Measurements from ENCODE around the gene ABCC5.
"Not testable (repeated sequence)": the region's sequence is repeated elsewhere in the genome, so short reads cannot be mapped to it uniquely, and the experiment has no call there.

The ABCC5 gene

DNA sequence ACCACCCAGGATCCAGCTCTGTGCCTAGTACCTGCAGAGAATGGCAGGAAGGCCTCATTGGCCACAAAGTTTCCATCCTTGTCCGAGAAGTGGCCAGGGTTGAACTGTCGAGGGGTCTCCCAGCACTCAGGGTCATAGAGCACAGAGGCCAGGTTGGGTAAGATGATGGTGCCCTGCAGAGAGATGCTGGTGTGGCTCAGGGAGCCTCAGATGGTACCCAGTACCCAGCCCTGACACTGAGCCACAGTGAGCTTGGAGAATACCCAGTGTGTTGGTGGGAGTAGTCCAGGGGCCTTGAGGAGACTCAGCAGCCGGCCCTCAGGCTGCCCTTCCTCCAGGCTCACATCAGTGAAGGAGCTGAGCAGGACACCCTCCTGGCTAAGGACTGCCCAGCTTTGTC, 121.5 kb downstream of the ABCC5 start:
- DNase-seq (ENCODE audit: low read depth in 4 of 4, low spot score in 1 of 4) = no peak

- DNase-seq (ENCODE audit: low read depth in 4 of 4, low spot score in 1 of 4) = no peak
Measured at GRCh38 chr3:183895774-183896173, 121.9 kb downstream of the ABCC5 start.

- no peak for DNase-seq (ENCODE audit: low read depth in 4 of 4, low spot score in 1 of 4)
Measured at GRCh38 chr3:183895296-183895695, 122.4 kb downstream of the ABCC5 start.

GRCh38 chr3:183892610-183893214, 125.0 kb downstream of the ABCC5 start:
- no peak for DNase-seq (ENCODE audit: low read depth in 4 of 4, low spot score in 1 of 4)

- no peak for DNase-seq (ENCODE audit: low read depth in 4 of 4, low spot score in 1 of 4)
Measured at GRCh38 chr3:183885766-183886165, 131.9 kb downstream of the ABCC5 start.

- peak; percentile 95 to 98 (median 96) for DNase-seq (ENCODE audit: low read depth in 4 of 4, low spot score in 1 of 4)
Measured at GRCh38 chr3:183884427-183885296, 133.0 kb downstream of the ABCC5 start, which contains the start of gene PARL. PARL (minus strand) TSS chr3:183884880; CDS start chr3:183884846, 34 bp downstream.

DNA sequence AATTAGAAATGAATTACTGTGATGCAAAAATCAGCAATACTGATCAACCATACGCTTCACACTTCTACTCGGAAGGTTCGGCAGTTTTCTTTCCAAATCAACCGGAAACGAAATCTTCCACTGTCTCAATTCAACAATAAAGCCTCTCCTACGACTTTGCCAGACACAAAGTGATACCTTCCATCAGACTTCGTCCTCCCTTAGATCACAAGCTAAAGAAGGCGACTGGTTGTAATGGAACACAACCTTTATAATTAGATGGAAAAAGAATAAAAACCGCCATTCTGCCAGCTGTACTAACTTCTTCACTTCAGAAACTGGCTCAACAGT, 133.6 kb downstream of the ABCC5 start:
- DNase-seq (ENCODE audit: low read depth in 4 of 4, low spot score in 1 of 4) = no peak

DNA sequence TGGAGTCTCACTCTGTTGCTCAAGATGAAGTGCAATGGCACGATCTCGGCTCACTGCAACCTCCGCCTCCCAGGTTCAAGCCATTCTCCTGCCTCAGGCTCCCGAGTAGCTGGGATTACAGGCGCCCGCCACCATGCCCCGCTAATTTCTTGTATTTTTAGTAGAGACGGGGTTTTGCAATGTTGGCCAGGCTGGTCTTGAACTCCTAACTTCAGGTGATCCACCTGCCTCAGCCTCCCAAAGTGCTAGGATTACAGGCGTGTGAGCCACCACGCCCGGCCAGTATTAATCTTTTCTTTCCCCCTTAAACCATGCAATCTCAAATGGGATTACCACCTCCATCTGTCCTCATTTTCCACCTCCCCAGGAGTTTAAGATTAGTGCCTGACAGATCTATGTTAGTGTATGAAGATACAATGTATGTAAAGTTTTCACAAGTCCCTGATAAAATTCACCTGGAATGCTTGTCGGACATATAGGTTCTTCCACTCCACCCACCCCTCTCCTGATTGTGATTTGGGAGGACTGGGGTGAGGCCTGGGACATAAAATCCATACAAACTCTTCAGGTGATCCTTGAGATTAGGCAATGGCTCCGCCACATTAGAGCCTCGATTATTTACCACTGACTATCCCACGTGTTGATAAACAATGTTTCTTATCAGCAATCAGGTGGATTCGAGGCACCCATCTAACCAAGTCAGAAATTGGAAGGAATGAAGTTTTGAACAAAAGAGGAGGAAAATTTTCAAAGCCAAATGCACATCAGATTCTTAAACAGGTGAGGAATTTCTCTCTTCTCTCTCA, 134.2 kb downstream of the ABCC5 start:
- DNase-seq (ENCODE audit: low read depth in 4 of 4, low spot score in 1 of 4) = no peak

DNA sequence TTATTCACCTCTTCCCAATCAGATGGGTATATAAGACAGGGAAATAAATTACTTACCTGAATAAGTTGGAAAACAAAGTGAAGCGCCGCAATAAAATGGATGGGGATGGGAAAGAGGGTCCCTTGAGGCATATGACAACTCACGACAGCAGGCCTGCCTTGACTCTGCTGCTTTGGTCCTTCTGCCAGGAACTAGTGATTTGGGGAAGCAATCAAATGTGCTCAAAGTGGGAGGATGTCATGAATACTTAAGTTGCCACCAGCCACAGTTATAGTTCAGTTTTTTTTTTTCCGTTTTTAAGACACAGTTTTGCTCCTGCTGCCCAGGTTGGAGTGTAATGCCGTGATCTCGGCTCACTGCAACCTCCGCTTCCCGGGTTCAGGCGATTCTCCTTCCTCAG, 137.6 kb downstream of the ABCC5 start:
- DNase-seq (ENCODE audit: low read depth in 4 of 4, low spot score in 1 of 4) = no peak

- no peak for DNase-seq (ENCODE audit: low read depth in 4 of 4, low spot score in 1 of 4)
Measured at GRCh38 chr3:183879243-183879642, 138.4 kb downstream of the ABCC5 start.

- no peak for DNase-seq (ENCODE audit: low read depth in 4 of 4, low spot score in 1 of 4)
Measured at GRCh38 chr3:183878071-183878470, 139.6 kb downstream of the ABCC5 start.

GRCh38 chr3:183877227-183877626, 140.5 kb downstream of the ABCC5 start:
- not testable (repeated sequence) for DNase-seq (ENCODE audit: low read depth in 4 of 4, low spot score in 1 of 4)

GRCh38 chr3:183875411-183875810, 142.3 kb downstream of the ABCC5 start:
- no peak for DNase-seq (ENCODE audit: low read depth in 4 of 4, low spot score in 1 of 4)

DNA sequence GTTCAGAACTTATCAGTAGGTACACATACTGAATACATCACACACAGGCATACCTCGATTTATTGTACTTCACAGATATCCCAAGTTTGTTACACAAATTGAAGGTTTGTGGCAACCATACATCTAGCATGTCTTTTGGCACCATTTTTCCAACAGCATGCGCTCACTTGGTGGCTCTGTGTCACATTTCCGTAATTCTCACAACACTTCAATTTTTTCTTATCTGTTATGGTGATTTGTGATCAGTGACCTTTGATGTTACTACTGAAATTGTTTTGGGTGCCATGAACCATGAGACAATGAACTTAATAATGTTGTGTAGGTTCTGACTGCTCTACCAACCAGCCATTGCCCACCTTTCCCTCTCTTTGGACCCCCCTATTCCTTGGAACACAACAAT, 143.8 kb downstream of the ABCC5 start:
- DNase-seq (ENCODE audit: low read depth in 4 of 4, low spot score in 1 of 4) = no peak

DNA sequence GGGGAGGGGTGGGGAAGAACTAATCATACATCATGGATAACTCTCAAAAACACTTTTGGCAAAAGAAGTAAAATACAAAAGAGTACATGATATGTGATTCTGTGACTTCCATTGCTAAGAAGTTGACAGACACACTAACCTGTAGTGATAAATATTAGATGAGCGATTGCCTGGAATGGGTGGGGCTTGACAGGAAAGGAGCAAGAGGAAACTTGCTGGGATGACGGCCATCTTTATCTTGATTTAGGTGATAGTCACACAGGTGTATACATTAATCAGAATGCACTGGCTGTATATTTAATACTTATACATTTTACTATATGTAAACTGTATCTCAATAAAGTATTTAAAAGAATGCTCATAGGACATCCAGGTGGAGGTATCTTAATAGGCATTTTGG, 146.1 kb downstream of the ABCC5 start:
- no peak for DNase-seq (ENCODE audit: low read depth in 4 of 4, low spot score in 1 of 4)

DNA sequence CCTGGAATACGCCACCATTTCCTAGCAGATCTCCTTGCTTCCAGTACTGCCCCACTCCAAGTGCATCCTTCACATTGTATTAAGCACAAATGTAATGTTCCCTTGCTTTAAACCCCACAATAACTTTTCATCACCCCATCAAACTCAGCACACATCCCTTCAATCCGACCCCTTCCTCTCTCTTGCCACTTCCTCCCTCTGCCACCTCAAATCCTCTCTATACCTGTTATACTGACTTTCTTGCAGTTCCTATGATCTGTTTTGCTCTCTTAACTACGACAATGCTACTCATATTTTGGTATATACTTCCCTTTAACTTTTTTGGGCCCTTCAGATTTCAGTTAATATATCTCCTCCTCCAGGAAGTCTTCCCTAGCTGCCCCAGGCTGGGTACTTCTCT, 147.1 kb downstream of the ABCC5 start:
- DNase-seq (ENCODE audit: low read depth in 4 of 4, low spot score in 1 of 4) = no peak
